GM13977 (cell line): Measurements from ENCODE around the gene ACSF3.
"Not testable (repeated sequence)": the region's sequence is repeated elsewhere in the genome, so short reads cannot be mapped to it uniquely, and the experiment has no call there.

Source experiments
- DNase-seq: peaks from one replicate; pipeline ENCODE4 v3.0.0; 2012; ENCODE audit warnings: low spot score
- CTCF ChIP-seq: IDR thresholded peaks from 2 replicates; pipeline ENCODE4 v1.5.1; 2012; ENCODE audit warnings: mild to moderate bottlenecking, control low read depth; ENCODE audit not compliant: insufficient read depth; ENCODE audit errors: extremely low read depth, missing control alignments
- in situ Hi-C: fragments of 300-500 bp; cut with MboI; formaldehyde crosslinking; loops from one replicate; pipeline ENCODE4 v1.12.0; 2022; ENCODE audit warnings: low sequenced_read_pairs, low pct_unique_long_range_greater_than_20kb, mixed read lengths, inconsistent platforms; ENCODE audit not compliant: unreplicated experiment

ACSF3 gene

DNA sequence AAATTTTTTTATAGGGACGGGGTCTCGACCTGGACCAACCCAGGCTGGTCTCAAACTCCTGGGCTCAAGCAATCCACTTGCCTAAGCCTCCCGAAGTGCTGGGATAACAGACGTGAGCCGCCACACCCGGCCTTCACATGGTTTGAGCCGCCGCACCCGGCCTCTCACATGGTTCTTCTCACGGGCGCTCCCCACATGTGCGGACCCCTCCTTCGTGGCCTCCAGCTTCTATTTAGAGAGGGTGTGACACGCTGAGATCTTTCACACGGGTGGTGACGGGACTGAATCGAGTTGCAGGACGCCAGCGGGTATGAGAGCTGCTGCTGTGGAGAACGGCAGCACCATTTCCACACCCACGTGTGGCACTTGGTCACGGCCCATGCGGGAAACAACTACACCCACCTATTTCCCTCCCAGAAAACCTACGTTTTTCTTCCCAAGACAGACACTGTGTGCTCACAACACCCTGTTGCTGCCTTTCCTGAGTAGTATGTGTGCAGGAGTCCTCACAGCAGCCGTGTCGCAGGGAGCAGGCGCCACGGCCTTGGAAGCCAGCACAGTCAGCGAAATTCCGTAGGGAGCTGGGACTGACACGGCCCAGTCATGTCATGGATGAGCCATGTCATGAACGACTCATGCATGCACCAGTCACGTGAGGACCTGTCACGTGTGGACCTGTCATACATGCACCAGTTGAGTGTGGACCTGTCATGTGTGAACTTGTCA, 20.1 kb upstream of the ACSF3 start:
- no peak for TF ChIP-seq CTCF
- in situ Hi-C loops, result no loop called here
- no peak for DNase-seq

GRCh38 chr16:89074072-89074674, 19.5 kb upstream of the ACSF3 start:
- in situ Hi-C loops, DNase-seq: not testable (repeated sequence)

DNA sequence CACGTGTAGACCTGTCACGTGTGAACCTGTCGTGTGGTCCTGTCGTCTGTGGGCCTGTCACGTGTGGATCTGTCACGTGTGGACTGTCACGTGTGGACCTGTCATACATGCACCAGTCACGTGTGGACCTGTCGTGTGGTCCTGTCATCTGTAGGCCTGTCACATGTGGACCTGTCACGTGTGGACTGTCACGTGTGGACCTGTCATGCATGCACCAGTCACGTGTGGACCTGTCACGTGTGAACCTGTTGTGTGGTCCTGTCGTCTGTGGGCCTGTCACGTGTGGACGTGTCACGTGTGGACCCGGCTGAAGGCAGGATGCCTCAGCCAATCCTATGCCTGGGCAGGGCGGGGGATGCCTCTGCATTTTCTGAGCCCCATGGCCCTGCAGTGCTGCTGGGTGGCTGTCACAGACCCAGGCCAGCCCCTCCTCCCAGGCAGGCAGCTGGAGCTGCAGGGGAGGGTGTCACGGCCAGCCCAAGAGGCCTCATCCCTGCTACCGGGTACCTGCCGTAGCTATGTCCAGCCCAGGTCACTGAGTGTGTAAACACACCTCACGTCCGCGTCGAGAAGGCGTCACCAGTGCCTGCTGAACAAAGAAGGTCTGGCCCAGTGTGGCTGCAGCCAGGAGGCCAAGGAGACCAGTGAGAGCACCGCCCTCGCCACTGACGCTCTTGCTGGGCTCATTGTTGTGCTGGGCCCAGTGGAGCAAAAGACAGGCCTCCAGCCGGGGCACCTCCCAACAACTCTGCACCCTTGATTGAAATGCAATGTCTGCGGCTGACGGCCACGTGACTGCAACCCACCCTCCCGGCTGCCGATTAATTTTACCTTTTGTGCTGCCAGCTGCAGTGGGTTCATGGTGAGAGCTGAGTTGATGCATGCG, 18.6 kb upstream of the ACSF3 start:
- in situ Hi-C loops, result no loop called here
- no peak for TF ChIP-seq CTCF
- no peak for DNase-seq

- in situ Hi-C loops, result no loop called here
- TF ChIP-seq CTCF, result no peak
- no peak for DNase-seq
These were observed 17.5 kb upstream of the ACSF3 start for GRCh38 chr16:89076159-89076558.

DNA sequence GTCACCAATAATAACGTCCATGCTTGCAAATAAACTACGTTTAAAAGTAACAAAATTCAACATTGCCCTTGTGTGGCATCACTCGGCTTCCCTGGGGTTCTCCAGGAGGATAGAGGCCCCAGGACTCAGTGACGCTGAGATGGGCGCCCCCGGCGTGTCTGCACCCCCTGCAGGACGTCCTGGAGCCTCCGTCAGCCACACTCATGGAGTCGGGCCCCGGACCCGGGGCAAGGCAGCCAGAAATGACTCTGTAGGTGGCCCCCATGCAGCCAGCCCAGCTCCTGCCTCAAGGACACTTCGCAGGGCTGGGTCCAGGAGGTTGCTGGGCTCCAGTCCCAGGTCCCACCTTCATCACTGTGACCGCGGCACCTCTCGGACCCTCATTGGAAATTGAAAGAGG, 16.6 kb upstream of the ACSF3 start:
- in situ Hi-C loops, result no loop called here
- TF ChIP-seq CTCF, result no peak
- DNase-seq, result no peak

GRCh38 chr16:89078172-89078571, 15.5 kb upstream of the ACSF3 start:
- no peak for TF ChIP-seq CTCF
- in situ Hi-C loops, result no loop called here
- DNase-seq, result no peak
